T-cell (primary cell): ENCODE measurements around the gene ZMYM4. TPM values are rescaled to one million over a fixed set of nuclear protein-coding genes. Genes with fewer than 3 reads are reported as not detected.
A peak's percentile ranks its signal among the peaks of the same experiment; 100 is the strongest.

Source experiments
- ATAC-seq, 4 experiments: fragments of 200-7000 bp in 3 of 4; fragments of 150-1000 bp in 1 of 4; cut with Tn5 transposase; replicated peaks in 1 of 4; 1 replicate in 3 of 4; 2 replicates in 1 of 4; pipeline ENCODE4 v1.10.0; 2021; ENCODE audit warnings: moderate library complexity in 3 of 4, mild to moderate bottlenecking in 2 of 4, moderate number of reproducible peaks in 1 of 4
- CTCF ChIA-PET, 2 donors: fragments of 300-600 bp; sonication (Branson Sonifier 250); formaldehyde crosslinking; loops; one replicate each; lab custom pipeline; 2022; ENCODE audit warnings: antibody characterized with exemption in 2 of 2; lab: Charles Lee
- POLR2A ChIA-PET, 2 donors: fragments of 300-600 bp; sonication (Branson Sonifier 250); formaldehyde crosslinking; loops; one replicate each; lab custom pipeline; 2022; ENCODE audit warnings: antibody characterized with exemption in 2 of 2; lab: Charles Lee
- DNase-seq, 35 experiments: peaks; one replicate each; pipeline versions ENCODE4 v3.0.0 to v3.0.0-alpha.2; 2013 to 2023
- H3K27ac ChIP-seq: one replicate; pipeline ENCODE4 v1.5.1; 2013; ENCODE audit warnings: low read length
- H3K27me3 ChIP-seq, 2 experiments: replicated peaks in 1 of 2; 1 replicate in 1 of 2; 2 replicates in 1 of 2; pipeline versions ENCODE4 v1.6.1 to v1.7.0; 2013; ENCODE audit warnings: low read length in 1 of 2, mixed read lengths in 1 of 2; ENCODE audit not compliant: control insufficient read depth in 2 of 2, insufficient read depth in 2 of 2; ENCODE audit errors: extremely low read depth in 1 of 2
- H3K36me3 ChIP-seq, 2 donors: 1 replicate in 1 of 2; 2 replicates in 1 of 2; pipeline versions ENCODE4 v1.6.1 to v1.7.0; 2013; ENCODE audit warnings: low read length in 1 of 2; ENCODE audit not compliant: control insufficient read depth in 2 of 2, insufficient read depth in 1 of 2; ENCODE audit errors: extremely low read depth in 1 of 2
- H3K4me1 ChIP-seq, 2 experiments: 1 replicate in 1 of 2; 2 replicates in 1 of 2; pipeline versions ENCODE4 v1.6.1 to v1.7.0; 2013; ENCODE audit warnings: low read length in 2 of 2, mixed read lengths in 1 of 2; ENCODE audit not compliant: insufficient read depth in 2 of 2, control insufficient read depth in 1 of 2; ENCODE audit errors: extremely low read depth in 1 of 2
- H3K4me3 ChIP-seq, 2 donors: 1 replicate in 1 of 2; 2 replicates in 1 of 2; pipeline versions ENCODE4 v1.5.1 to v1.7.0; 2013; ENCODE audit warnings: mild to moderate bottlenecking in 2 of 2, low read length in 1 of 2, moderate library complexity in 1 of 2; ENCODE audit not compliant: control insufficient read depth in 1 of 2; ENCODE audit errors: extremely low read depth in 1 of 2
- H3K9me3 ChIP-seq: 2 replicates; pipeline ENCODE4 v1.7.0; 2013
- H3K27ac Mint-ChIP-seq, 2 donors: one replicate each; pipeline ENCODE4 v1.8.0; 2020 to 2021; ENCODE audit warnings: mild to moderate bottlenecking in 2 of 2, mixed read lengths in 2 of 2
- H3K27me3 Mint-ChIP-seq, 2 donors: one replicate each; pipeline ENCODE4 v1.8.0; 2021 to 2022; ENCODE audit warnings: mixed read lengths in 2 of 2
- H3K36me3 Mint-ChIP-seq: one replicate; pipeline ENCODE4 v1.8.0; 2021; ENCODE audit warnings: mixed read lengths
- H3K4me1 Mint-ChIP-seq, 3 donors: one replicate each; pipeline ENCODE4 v1.8.0; 2020 to 2022; ENCODE audit warnings: mixed read lengths in 3 of 3, mild to moderate bottlenecking in 1 of 3
- H3K4me3 Mint-ChIP-seq, 3 donors: one replicate each; pipeline ENCODE4 v1.8.0; 2020 to 2022; ENCODE audit warnings: mild to moderate bottlenecking in 3 of 3, mixed read lengths in 3 of 3, moderate library complexity in 3 of 3
- H3K9me3 Mint-ChIP-seq, 3 donors: one replicate each; pipeline ENCODE4 v1.8.0; 2020 to 2022; ENCODE audit warnings: mixed read lengths in 3 of 3
- WGBS: methylation state at CpG from one replicate; pipeline ENCODE4 v1.1.5; 2013; ENCODE audit warnings: missing lambda C conversion rate; ENCODE audit not compliant: insufficient coverage; 5-methylcytosine and 5-hydroxymethylcytosine counted together
- total RNA-seq, 35 experiments: library from RNA in 6 of 35; stranded (reverse) in 6 of 35; fragments of 120-200 nt in 1 of 35; gene quantifications; one replicate each; pipeline versions ENCODE4 v1.2.1 to v1.2.4 and lab custom pipeline; 2013 to 2026

The ZMYM4 gene
- total RNA-seq, 5 donors from 2014 or later (not counting 1 experiment from before 2014, with no cell fraction given), result 28.7 to 41.7 (median 38.5) TPM

- H3K27me3 Mint-ChIP-seq, result no peaks in the 10 kb centered on the region
- H3K27ac ChIP-seq, result no peak overlapping the region
- no peaks in the 10 kb centered on the region for H3K9me3 ChIP-seq
- ATAC-seq, result no peak
- H3K4me1 Mint-ChIP-seq, result peaks cover 12 to 19% (median 16%) of the 10 kb centered on the region in 3 donors
- 95% methylated on average over 7 of the region's 8 CpGs for WGBS
- DNase-seq, result no peak
- H3K27ac Mint-ChIP-seq, result peak overlapping the region in 1 of 2 donors; percentile 88
- H3K27me3 ChIP-seq, result no peaks in the 10 kb centered on the region
- peaks cover 16 to 89% of the 10 kb centered on the region in 2 donors for H3K36me3 ChIP-seq
- CTCF ChIA-PET, result interaction anchor here in 1 of 2 donors (1.7 kb wide), 1 partner anchor 123 kb away, joined by 3 read pairs; no protein-coding TSS in a partner anchor
- no peak overlapping the region for H3K4me3 ChIP-seq
- H3K36me3 Mint-ChIP-seq, result peaks cover 43% of the 10 kb centered on the region
- H3K9me3 Mint-ChIP-seq, result no peaks in the 10 kb centered on the region
- POLR2A ChIA-PET, result interaction anchor here in 1 of 2 donors (0.6 kb wide), 1 partner anchor 11 kb away, joined by 3 read pairs; no protein-coding TSS in a partner anchor
- no peak overlapping the region for H3K4me3 Mint-ChIP-seq
- H3K4me1 ChIP-seq, result peaks cover 0 to 14% of the 10 kb centered on the region in 2 experiments
Measured at GRCh38 chr1:35441926-35442579, 173.5 kb downstream of the ZMYM4 start.

GRCh38 chr1:35442734-35443133, 174.2 kb downstream of the ZMYM4 start:
- CTCF ChIA-PET, result interaction anchor here (1.1 to 1.7 kb wide), 2 partner anchors 13 to 122 kb away, joined by 3 read pairs; no protein-coding TSS in a partner anchor
- H3K27me3 ChIP-seq, result no peaks in the 10 kb centered on the region
- no peak overlapping the region for H3K27ac ChIP-seq
- H3K36me3 ChIP-seq, result peaks cover 18 to 88% of the 10 kb centered on the region in 2 donors
- DNase-seq (peak in 22 of 35 experiments; percentile 2 to 44 (median 12)), ATAC-seq (peak in 3 of 4 experiments; percentile 57 to 77 (median 61))
- Mint-ChIP-seq H3K27me3 (no peaks in the 10 kb centered on the region), H3K9me3 (no peaks in the 10 kb centered on the region), H3K4me1 (peaks cover 12 to 19% (median 16%) of the 10 kb centered on the region in 3 donors), H3K4me3 (peak overlapping the region in 1 of 3 donors; percentile 42), H3K36me3 (peaks cover 37% of the 10 kb centered on the region), H3K27ac (peak overlapping the region; percentile 67 to 88)
- POLR2A ChIA-PET, result no interaction called here
- no peaks in the 10 kb centered on the region for H3K9me3 ChIP-seq
- 63% methylated on average over 2 of the region's 4 CpGs for WGBS
- H3K4me1 ChIP-seq, result peaks cover 0 to 14% of the 10 kb centered on the region in 2 experiments
- H3K4me3 ChIP-seq, result no peak overlapping the region

GRCh38 chr1:35443768-35444518, 175.4 kb downstream of the ZMYM4 start:
- H3K27ac Mint-ChIP-seq, result peak overlapping the region; percentile 48 to 73
- H3K27me3 ChIP-seq, result no peaks in the 10 kb centered on the region
- H3K4me1 Mint-ChIP-seq, result peaks cover 12 to 19% (median 16%) of the 10 kb centered on the region in 3 donors
- WGBS, result 43% methylated on average over 2 of the region's 5 CpGs
- H3K27me3 Mint-ChIP-seq, result no peaks in the 10 kb centered on the region
- peaks cover 0 to 14% of the 10 kb centered on the region in 2 experiments for H3K4me1 ChIP-seq
- H3K36me3 Mint-ChIP-seq, result peaks cover 43% of the 10 kb centered on the region
- ChIA-PET POLR2A (no interaction called here), CTCF (interaction anchor here (0.5 to 1.5 kb wide), 6 partner anchors 8 to 630 kb away, joined by 3 to 5 read pairs (median 3); no protein-coding TSS in a partner anchor)
- H3K27ac ChIP-seq, result no peak overlapping the region
- no peaks in the 10 kb centered on the region for H3K9me3 ChIP-seq
- H3K9me3 Mint-ChIP-seq, result no peaks in the 10 kb centered on the region
- peaks cover 27 to 90% of the 10 kb centered on the region in 2 donors for H3K36me3 ChIP-seq
- DNase-seq (peak in 1 of 35 experiments; percentile 20), ATAC-seq (peak in 2 of 4 experiments; percentile 32 to 58)
- H3K4me3 Mint-ChIP-seq, result no peak overlapping the region
- no peak overlapping the region for H3K4me3 ChIP-seq

GRCh38 chr1:35444519-35444774, 175.9 kb downstream of the ZMYM4 start:
- H3K4me3 ChIP-seq, result no peak overlapping the region
- ChIA-PET POLR2A (no interaction called here), CTCF (interaction anchor here (0.5 to 1.5 kb wide), 5 partner anchors 8 to 630 kb away, joined by 3 to 5 read pairs (median 3); no protein-coding TSS in a partner anchor)
- no peak overlapping the region for H3K4me3 Mint-ChIP-seq
- no peaks in the 10 kb centered on the region for H3K27me3 ChIP-seq
- H3K4me1 ChIP-seq, result peaks cover 0 to 14% of the 10 kb centered on the region in 2 experiments
- H3K27ac ChIP-seq, result no peak overlapping the region
- H3K27me3 Mint-ChIP-seq, result no peaks in the 10 kb centered on the region
- ATAC-seq (no peak), DNase-seq (no peak)
- peak overlapping the region in 1 of 2 donors; percentile 73 for H3K27ac Mint-ChIP-seq
- H3K36me3 ChIP-seq, result peaks cover 27 to 90% of the 10 kb centered on the region in 2 donors
- H3K4me1 Mint-ChIP-seq, result peaks cover 12 to 19% (median 16%) of the 10 kb centered on the region in 3 donors
- H3K9me3 ChIP-seq, result no peaks in the 10 kb centered on the region
- peaks cover 40% of the 10 kb centered on the region for H3K36me3 Mint-ChIP-seq
- H3K9me3 Mint-ChIP-seq, result no peaks in the 10 kb centered on the region

- Mint-ChIP-seq H3K27me3 (no peaks in the 10 kb centered on the region), H3K4me1 (peaks cover 27 to 32% (median 28%) of the 10 kb centered on the region in 3 donors), H3K27ac (no peak overlapping the region), H3K9me3 (no peaks in the 10 kb centered on the region), H3K36me3 (peaks cover 29% of the 10 kb centered on the region), H3K4me3 (no peak overlapping the region)
- Histone ChIP-seq H3K27me3 (no peaks in the 10 kb centered on the region), H3K4me1 (peaks cover 13 to 21% of the 10 kb centered on the region in 2 experiments), H3K36me3 (peaks cover 18 to 81% of the 10 kb centered on the region in 2 donors), H3K27ac (no peak overlapping the region), H3K4me3 (no peak overlapping the region), H3K9me3 (no peaks in the 10 kb centered on the region)
- DNase-seq (no peak), ATAC-seq (no peak)
- CTCF ChIA-PET, result no interaction called here
- POLR2A ChIA-PET, result interaction anchor here in 1 of 2 donors (0.7 kb wide), 1 partner anchor 385 kb away, joined by 4 read pairs; no protein-coding TSS in a partner anchor
Measured at GRCh38 chr1:35447278-35447677, 178.8 kb downstream of the ZMYM4 start.

GRCh38 chr1:35448344-35448801, 179.9 kb downstream of the ZMYM4 start:
- Mint-ChIP-seq H3K9me3 (no peaks in the 10 kb centered on the region), H3K27me3 (no peaks in the 10 kb centered on the region), H3K27ac (no peak overlapping the region), H3K4me1 (peaks cover 28 to 33% (median 33%) of the 10 kb centered on the region in 3 donors), H3K4me3 (no peak overlapping the region), H3K36me3 (peaks cover 22% of the 10 kb centered on the region)
- ATAC-seq (no peak), DNase-seq (no peak)
- Histone ChIP-seq H3K27me3 (no peaks in the 10 kb centered on the region), H3K4me3 (no peak overlapping the region), H3K36me3 (peaks cover 18 to 79% of the 10 kb centered on the region in 2 donors), H3K4me1 (peaks cover 14 to 21% of the 10 kb centered on the region in 2 experiments), H3K9me3 (no peaks in the 10 kb centered on the region), H3K27ac (no peak overlapping the region)
- POLR2A ChIA-PET, result interaction anchor here in 1 of 2 donors (0.6 kb wide), 1 partner anchor 93 kb away, joined by 4 read pairs; no protein-coding TSS in a partner anchor
- no CpG with 5 or more reads among the region's 3 CpGs for WGBS
- CTCF ChIA-PET, result interaction anchor here in 1 of 2 donors (1.1 kb wide), 2 partner anchors 10 to 116 kb away, joined by 3 read pairs; no protein-coding TSS in a partner anchor
